ENCODE data around the gene PRKAG2.

The PRKAG2 gene

DNA sequence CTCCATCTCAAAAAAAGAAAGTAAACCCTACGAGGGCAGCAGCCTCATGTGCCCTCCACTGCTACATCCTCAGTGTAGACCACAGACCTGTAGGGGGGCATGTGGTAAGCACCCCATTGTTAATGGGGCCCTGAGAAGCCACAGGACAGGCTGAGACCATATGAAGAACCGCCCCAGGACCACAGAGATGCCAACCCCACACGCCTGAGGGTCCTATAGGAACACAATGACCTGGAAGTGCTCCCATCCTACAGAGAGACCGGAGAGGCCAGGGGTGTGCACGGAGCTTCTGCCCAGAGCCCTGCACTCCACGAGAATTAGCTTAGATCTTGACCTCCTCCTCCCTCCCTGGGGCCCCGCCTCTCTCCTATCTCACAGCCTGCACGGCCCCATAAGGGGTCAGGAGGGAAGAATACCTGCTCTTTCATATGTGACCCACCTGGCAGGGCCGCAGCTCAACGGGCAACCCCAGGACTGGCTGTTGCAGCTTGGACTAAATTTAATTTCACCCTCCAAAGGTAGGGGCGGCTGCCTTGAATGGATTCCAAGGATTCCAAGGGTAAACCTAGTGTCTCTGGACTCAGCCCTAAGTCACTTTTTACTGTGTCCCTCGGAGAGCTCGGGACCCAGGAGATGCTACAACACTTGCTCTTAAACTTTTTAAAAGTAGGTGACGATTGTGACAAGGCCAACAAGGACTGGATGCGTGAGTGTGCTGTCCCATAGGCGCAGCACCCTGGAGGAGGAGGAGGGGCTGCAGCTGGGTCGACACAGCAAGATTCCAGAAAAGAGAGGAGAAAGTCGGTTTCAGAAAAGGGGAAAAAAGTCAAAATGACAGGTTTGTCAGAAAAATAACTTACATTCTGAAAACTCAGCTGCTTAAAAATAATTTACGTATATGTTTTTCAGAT lies 24.2 kb downstream of the PRKAG2 start:
- Histone ChIP-seq H3K27ac (no peak overlapping the region), H3K4me3 (ENCODE audit: low read depth, low read length) (no peak overlapping the region), H3K27me3 (replicated peaks) (peaks cover 8% of the 10 kb centered on the region), H3K36me3 (replicated peaks) (no peaks in the 10 kb centered on the region)
- in situ Hi-C loops (cut with HindIII; ENCODE audit: low pct_ligation_motif_present, low sequenced_read_pairs) = no loop called here
- no peak for DNase-seq
- TF ChIP-seq, protein P1, sequence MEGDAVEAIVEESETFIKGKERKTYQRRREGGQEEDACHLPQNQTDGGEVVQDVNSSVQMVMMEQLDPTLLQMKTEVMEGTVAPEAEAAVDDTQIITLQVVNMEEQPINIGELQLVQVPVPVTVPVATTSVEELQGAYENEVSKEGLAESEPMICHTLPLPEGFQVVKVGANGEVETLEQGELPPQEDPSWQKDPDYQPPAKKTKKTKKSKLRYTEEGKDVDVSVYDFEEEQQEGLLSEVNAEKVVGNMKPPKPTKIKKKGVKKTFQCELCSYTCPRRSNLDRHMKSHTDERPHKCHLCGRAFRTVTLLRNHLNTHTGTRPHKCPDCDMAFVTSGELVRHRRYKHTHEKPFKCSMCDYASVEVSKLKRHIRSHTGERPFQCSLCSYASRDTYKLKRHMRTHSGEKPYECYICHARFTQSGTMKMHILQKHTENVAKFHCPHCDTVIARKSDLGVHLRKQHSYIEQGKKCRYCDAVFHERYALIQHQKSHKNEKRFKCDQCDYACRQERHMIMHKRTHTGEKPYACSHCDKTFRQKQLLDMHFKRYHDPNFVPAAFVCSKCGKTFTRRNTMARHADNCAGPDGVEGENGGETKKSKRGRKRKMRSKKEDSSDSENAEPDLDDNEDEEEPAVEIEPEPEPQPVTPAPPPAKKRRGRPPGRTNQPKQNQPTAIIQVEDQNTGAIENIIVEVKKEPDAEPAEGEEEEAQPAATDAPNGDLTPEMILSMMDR (IDR thresholded peaks at IDR 0.05; ENCODE audit: low read depth, low read length, missing control alignments) = no peak

DNA sequence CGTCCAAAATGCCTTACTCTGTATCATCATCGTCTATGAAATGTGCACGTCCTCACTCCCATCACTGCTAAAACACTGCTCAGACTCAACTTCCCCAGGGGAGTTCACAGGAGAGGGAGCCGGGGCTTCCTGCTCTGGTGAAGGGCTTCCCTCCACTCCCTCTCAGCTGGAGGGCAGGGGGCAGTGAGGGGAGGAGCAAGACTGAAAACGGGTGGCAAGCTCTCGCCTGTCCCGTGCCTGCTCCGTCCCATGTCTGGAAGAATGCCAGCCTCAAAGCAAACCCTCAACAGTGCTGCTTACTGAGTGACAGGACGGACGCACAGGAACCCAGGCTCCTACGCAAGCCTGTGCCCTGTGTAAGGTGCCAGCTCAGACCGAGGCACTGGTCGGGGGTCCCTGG lies 25.1 kb downstream of the PRKAG2 start:
- peaks cover 8% of the 10 kb centered on the region for H3K27me3 ChIP-seq (replicated peaks)
- no peaks in the 10 kb centered on the region for H3K36me3 ChIP-seq (replicated peaks)
- in situ Hi-C loops (cut with HindIII; ENCODE audit: low pct_ligation_motif_present, low sequenced_read_pairs) = no loop called here
- TF ChIP-seq, protein P1 (IDR thresholded peaks at IDR 0.05; ENCODE audit: low read depth, low read length, missing control alignments) = no peak
- H3K27ac ChIP-seq = no peak overlapping the region
- H3K4me3 ChIP-seq (ENCODE audit: low read depth, low read length) = no peak overlapping the region
- no peak for DNase-seq

DNA sequence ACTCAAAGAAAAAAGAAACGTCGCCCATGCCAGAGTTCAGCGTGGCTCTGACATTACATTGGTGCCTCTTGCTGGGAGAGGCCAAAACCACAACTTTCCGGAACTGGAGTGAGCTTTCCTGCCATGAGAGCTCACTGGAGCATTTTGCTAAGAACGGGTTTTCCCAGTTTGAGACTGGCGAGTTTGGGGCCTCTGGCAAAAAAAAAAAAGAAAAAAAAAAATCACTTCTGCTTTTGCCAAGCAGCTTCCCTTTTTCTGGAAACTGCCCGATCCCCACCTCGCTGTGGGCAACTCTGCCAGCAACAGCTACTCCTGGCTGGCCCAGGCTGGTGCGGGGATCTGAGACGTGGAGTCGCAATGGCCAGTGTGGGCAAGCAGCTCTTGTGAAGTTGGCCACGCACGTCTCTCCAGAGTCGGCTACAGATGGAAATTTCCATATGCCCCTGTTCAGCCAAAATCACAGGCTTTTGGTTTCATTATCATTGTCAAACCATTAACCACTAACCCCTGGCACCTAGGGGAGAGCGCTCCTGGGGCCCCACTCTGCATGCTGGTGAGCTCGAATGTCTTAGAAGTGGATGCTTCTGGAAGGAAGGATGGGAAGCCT lies 25.7 kb downstream of the PRKAG2 start:
- H3K27ac ChIP-seq = no peak overlapping the region
- no peaks in the 10 kb centered on the region for H3K36me3 ChIP-seq (replicated peaks)
- no peak for DNase-seq
- TF ChIP-seq, protein P1 (IDR thresholded peaks at IDR 0.05; ENCODE audit: low read depth, low read length, missing control alignments) = no peak
- H3K27me3 ChIP-seq (replicated peaks) = peaks cover 8% of the 10 kb centered on the region
- in situ Hi-C loops (cut with HindIII; ENCODE audit: low pct_ligation_motif_present, low sequenced_read_pairs) = no loop called here
- H3K4me3 ChIP-seq (ENCODE audit: low read depth, low read length) = no peak overlapping the region

DNA sequence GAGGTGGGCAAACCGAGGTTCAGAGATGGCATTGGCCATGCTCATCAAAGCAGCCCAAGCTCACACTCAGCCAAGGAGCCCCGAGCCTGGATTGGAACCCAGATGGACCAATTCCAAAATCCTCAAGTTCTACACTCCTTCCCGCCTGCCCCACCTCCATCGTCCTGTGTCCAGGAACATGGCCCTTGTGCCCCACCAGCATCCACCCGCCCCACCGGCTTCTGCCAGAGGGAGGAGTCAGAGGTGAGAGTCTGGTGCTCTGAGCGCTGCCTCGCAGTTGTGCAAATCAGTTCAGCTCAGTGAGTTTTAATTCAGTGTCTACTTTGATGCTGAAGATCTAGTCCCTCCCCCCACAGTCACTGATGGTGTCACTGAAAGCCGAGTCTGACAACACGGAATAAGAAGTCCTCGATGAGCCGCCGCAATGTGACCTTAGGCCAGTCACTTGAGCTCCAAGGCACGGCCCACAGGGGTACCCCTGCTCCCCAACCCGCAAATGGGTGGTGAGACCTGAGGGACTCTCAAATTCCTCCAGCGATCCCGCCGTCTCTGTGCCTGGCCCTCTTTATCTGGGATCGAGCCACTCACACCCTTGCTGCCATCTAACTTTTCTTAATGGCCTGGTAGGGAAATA lies 26.3 kb downstream of the PRKAG2 start:
- no peak overlapping the region for H3K27ac ChIP-seq

DNA sequence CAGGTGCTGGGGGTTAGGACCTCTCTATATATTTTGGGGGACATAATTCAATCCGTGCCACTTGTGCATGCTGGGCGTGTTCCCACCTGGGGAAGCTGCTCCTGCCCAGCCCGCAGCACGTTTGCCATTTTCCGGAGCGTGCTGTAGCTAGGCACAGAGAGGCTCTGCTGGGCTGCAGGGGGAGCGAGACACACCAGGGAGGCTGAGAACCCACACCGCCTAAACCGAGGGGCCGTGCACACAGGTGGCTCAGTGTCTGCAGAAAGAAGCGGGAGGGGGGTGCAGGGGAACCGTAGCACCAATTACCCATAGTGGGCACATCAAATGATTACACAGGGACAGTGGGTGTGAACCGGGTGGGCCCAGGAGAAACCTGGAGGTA lies 27.0 kb downstream of the PRKAG2 start:
- Histone ChIP-seq H3K36me3 (replicated peaks) (no peaks in the 10 kb centered on the region), H3K4me3 (ENCODE audit: low read depth, low read length) (no peak overlapping the region), H3K27ac (no peak overlapping the region), H3K27me3 (replicated peaks) (peaks cover 8% of the 10 kb centered on the region)
- DNase-seq = no peak
- TF ChIP-seq, protein P1 (IDR thresholded peaks at IDR 0.05; ENCODE audit: low read depth, low read length, missing control alignments) = no peak
- in situ Hi-C loops (cut with HindIII; ENCODE audit: low pct_ligation_motif_present, low sequenced_read_pairs) = no loop called here

More for the DNA sequence above, 26.3 kb downstream of the PRKAG2 start:
- Histone ChIP-seq H3K27me3 (replicated peaks) (peaks cover 8% of the 10 kb centered on the region), H3K4me3 (ENCODE audit: low read depth, low read length) (no peak overlapping the region), H3K36me3 (replicated peaks) (no peaks in the 10 kb centered on the region)
- TF ChIP-seq, protein P1 (IDR thresholded peaks at IDR 0.05; ENCODE audit: low read depth, low read length, missing control alignments) = no peak
- DNase-seq = no peak
- in situ Hi-C loops (cut with HindIII; ENCODE audit: low pct_ligation_motif_present, low sequenced_read_pairs) = no loop called here

Data from brain microvascular endothelial cell (primary cell).